HG03565 (cell line): Measurements from ENCODE around the gene DUSP7.
A peak's percentile ranks its signal among the peaks of the same experiment; 100 is the strongest.

ENCODE experiments used
- ATAC-seq: cut with Tn5 transposase; IDR thresholded peaks from one replicate; pipeline ENCODE4 v1.9.1; 2021; ENCODE audit warnings: mild to moderate bottlenecking, moderate library complexity; ENCODE audit not compliant: unreplicated experiment

The DUSP7 gene

GRCh38 chr3:52056521-52056967 is at the start of gene DUSP7:
Gene DUSP7, minus strand, starts transcription at chr3:52056571. Its CDS starts 205 bp downstream, at chr3:52056366.
- peak; percentile 23 for ATAC-seq

- no peak for ATAC-seq
These were observed 48.6 kb upstream of the DUSP7 start for GRCh38 chr3:52104684-52105640.

- no peak for ATAC-seq
These were observed 46.6 kb upstream of the DUSP7 start for GRCh38 chr3:52102934-52103333.

- no peak for ATAC-seq
These were observed 42.6 kb upstream of the DUSP7 start for GRCh38 chr3:52099001-52099401.

- ATAC-seq = no peak
These were observed 41.6 kb upstream of the DUSP7 start for GRCh38 chr3:52097851-52098507.

GRCh38 chr3:52095990-52096775 is 39.8 kb upstream of the DUSP7 start:
- no peak for ATAC-seq

- no peak for ATAC-seq
These were observed 38.5 kb upstream of the DUSP7 start for GRCh38 chr3:52094571-52095485.

GRCh38 chr3:52093756-52094545 is 37.6 kb upstream of the DUSP7 start:
- no peak for ATAC-seq

GRCh38 chr3:52092891-52093290 is 36.5 kb upstream of the DUSP7 start:
- no peak for ATAC-seq

GRCh38 chr3:52092271-52092660 is 35.9 kb upstream of the DUSP7 start:
- no peak for ATAC-seq

- ATAC-seq = no peak
These were observed 35.4 kb upstream of the DUSP7 start for GRCh38 chr3:52091586-52092270.

- ATAC-seq = no peak
These were observed 34.6 kb upstream of the DUSP7 start for GRCh38 chr3:52090933-52091468.

- ATAC-seq = no peak
These were observed 34.0 kb upstream of the DUSP7 start for GRCh38 chr3:52090131-52090932.

GRCh38 chr3:52089691-52090090 is 33.3 kb upstream of the DUSP7 start:
- no peak for ATAC-seq

GRCh38 chr3:52088445-52089367 is 32.3 kb upstream of the DUSP7 start:
- no peak for ATAC-seq

GRCh38 chr3:52087731-52088130 is 31.4 kb upstream of the DUSP7 start:
- ATAC-seq = no peak
